ENCODE data around the gene TRIM28. TPM values are rescaled to one million over a fixed set of nuclear protein-coding genes. Genes with fewer than 3 reads are reported as not detected.

Gene TRIM28
- total and polyA plus RNA-seq, 9 of the 15 experiments (the other 6 are each of a cell fraction or from before 2014, with no cell fraction given): 12.1 to 797 (median 490) TPM

GRCh38 chr19:58543826-58544590, at the start of gene TRIM28 (continued):
- TF ChIP-seq DMBX1 (CRISPR knock-in tag; IDR thresholded peaks at IDR 0.05; ENCODE audit: borderline replicate concordance) (0 out of 2 replicates have a peak, but pooled peaks have one; percentile 38), TFE3 (CRISPR knock-in tag; IDR thresholded peaks at IDR 0.05) (no peak), MECOM (CRISPR knock-in tag; IDR thresholded peaks at IDR 0.05) (no peak), ZBED1 (IDR thresholded peaks at IDR 0.05) (peak; percentile 37; the same call in 1 of the 2 replicates), MTA1 (IDR thresholded peaks at IDR 0.05; ENCODE audit: borderline replicate concordance) (0 out of 2 replicates have a peak, but pooled peaks have one; percentile 44), SIN3B (IDR thresholded peaks at IDR 0.05; ENCODE audit: low read depth) (no peak), ZFPM2 (CRISPR knock-in tag; IDR thresholded peaks at IDR 0.05) (no peak), ZNF507 (tag; conservative IDR thresholded peaks at IDR 0.05) (no peak), PCBP1 (IDR thresholded peaks at IDR 0.05; ENCODE audit: low read depth, low read length, poor library complexity, severe bottlenecking) (no peak), ZNF274 (IDR thresholded peaks at IDR 0.05; ENCODE audit: borderline replicate concordance, low read depth, low read length) (no peak), CBX1 (IDR thresholded peaks at IDR 0.05; ENCODE audit: low read depth) (peak; percentile 95; the same call in 1 of the 2 replicates), ATF4 (CRISPR knock-in tag; IDR thresholded peaks at IDR 0.05) (no peak; the same call in 1 of the 2 replicates), TAF9B (IDR thresholded peaks at IDR 0.05; ENCODE audit: partially characterized antibody) (peak; percentile 42), ZNF124 (CRISPR knock-in tag; IDR thresholded peaks at IDR 0.05) (no peak), CTCFL (IDR thresholded peaks at IDR 0.05; ENCODE audit: borderline replicate concordance, insufficient read depth, low read depth, low read length, poor library complexity, severe bottlenecking) (no peak), BDP1 (IDR thresholded peaks at IDR 0.05; ENCODE audit: insufficient read depth, insufficient read length) (no peak), ARHGAP35 (IDR thresholded peaks at IDR 0.05; ENCODE audit: partially characterized antibody) (no peak), SMAD1 (IDR thresholded peaks at IDR 0.05; ENCODE audit: low read depth, low read length, partially characterized antibody) (peak; percentile 68), MBD2 (IDR thresholded peaks at IDR 0.05; ENCODE audit: borderline replicate concordance, low read depth) (peak; percentile 64; the same call in 1 of the 2 replicates), MTA3 (IDR thresholded peaks at IDR 0.05; ENCODE audit: borderline replicate concordance) (0 out of 2 replicates have a peak, but pooled peaks have one; percentile 21), EP400 (IDR thresholded peaks at IDR 0.05) (peak; percentile 86), CC2D1A (IDR thresholded peaks at IDR 0.05) (no peak), ERF (CRISPR knock-in tag; IDR thresholded peaks at IDR 0.05) (peak; percentile 96), ZNF589 (CRISPR knock-in tag; IDR thresholded peaks at IDR 0.05; ENCODE audit: low read depth) (no peak), RAD21 (CRISPR knock-in tag; conservative IDR thresholded peaks at IDR 0.05 in 1 of 2, IDR thresholded peaks at IDR 0.05 in 1 of 2) (no peak), HMG20A (CRISPR knock-in tag; conservative IDR thresholded peaks at IDR 0.05) (no peak)

Data from K562 (cell line).